Measurements from ENCODE around the gene F11R. TPM values are rescaled to one million over a fixed set of nuclear protein-coding genes. Genes with fewer than 3 reads are reported as not detected.
A peak's percentile ranks its signal among the peaks of the same experiment; 100 is the strongest.

The F11R gene
- total and polyA plus RNA-seq, 10 of the 15 experiments (the other 5 are each of a cell fraction or from before 2014, with no cell fraction given): 15.3 to 80.9 (median 24.3) TPM

DNA sequence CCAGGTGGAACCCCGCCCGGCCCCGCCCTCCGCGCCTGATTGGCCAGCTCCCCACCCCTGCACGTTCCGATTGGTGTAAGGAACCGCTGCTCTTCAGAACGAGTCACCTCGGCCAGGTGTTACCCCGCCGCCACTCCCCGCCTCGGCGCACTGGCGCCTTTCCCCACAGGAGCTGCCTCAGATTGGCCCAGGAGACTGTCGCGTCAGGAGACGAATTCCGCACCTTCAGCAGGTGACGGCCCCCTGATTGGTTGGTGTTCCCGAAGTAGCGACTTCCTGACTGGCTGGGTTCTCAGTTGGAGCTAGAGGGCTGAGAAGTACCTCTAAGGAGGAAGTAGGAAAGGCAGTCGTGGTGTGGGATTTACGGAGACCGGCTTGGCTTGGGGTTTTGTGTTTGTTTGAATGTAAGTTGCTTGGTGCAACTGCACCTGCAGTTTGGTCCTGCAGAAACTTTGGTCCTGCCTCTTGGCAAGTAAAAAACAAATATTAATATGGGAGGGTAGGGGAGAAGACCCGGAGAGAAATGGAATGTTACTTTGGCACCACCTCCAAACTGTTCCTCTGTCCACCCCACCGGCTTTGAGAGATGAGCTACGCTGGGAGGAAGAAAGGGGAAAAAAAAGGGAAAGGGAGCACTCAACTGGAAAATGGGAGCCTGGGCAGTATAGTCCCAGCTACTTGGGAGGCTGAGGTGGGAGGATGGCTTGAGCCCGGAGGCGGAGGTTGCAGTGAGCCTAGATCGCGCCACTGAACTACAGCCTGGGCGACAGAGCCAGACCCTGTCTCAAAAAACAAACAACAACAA, 415 bp upstream of the F11R start (continued):
- TF ChIP-seq, protein P1, sequence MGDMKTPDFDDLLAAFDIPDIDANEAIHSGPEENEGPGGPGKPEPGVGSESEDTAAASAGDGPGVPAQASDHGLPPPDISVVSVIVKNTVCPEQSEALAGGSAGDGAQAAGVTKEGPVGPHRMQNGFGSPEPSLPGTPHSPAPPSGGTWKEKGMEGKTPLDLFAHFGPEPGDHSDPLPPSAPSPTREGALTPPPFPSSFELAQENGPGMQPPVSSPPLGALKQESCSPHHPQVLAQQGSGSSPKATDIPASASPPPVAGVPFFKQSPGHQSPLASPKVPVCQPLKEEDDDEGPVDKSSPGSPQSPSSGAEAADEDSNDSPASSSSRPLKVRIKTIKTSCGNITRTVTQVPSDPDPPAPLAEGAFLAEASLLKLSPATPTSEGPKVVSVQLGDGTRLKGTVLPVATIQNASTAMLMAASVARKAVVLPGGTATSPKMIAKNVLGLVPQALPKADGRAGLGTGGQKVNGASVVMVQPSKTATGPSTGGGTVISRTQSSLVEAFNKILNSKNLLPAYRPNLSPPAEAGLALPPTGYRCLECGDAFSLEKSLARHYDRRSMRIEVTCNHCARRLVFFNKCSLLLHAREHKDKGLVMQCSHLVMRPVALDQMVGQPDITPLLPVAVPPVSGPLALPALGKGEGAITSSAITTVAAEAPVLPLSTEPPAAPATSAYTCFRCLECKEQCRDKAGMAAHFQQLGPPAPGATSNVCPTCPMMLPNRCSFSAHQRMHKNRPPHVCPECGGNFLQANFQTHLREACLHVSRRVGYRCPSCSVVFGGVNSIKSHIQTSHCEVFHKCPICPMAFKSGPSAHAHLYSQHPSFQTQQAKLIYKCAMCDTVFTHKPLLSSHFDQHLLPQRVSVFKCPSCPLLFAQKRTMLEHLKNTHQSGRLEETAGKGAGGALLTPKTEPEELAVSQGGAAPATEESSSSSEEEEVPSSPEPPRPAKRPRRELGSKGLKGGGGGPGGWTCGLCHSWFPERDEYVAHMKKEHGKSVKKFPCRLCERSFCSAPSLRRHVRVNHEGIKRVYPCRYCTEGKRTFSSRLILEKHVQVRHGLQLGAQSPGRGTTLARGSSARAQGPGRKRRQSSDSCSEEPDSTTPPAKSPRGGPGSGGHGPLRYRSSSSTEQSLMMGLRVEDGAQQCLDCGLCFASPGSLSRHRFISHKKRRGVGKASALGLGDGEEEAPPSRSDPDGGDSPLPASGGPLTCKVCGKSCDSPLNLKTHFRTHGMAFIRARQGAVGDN (IDR thresholded peaks at IDR 0.05): no peak
- TF ChIP-seq SUPT20H (IDR thresholded peaks at IDR 0.05; ENCODE audit: borderline replicate concordance, control insufficient read depth, low read depth, low read length): no peak
- no peak for TF ChIP-seq RELA (IDR thresholded peaks at IDR 0.05; ENCODE audit: borderline replicate concordance, partially characterized antibody)
- TF ChIP-seq ETV6 (conservative IDR thresholded peaks at IDR 0.05 in 1 of 2, IDR thresholded peaks at IDR 0.05 in 1 of 2; ENCODE audit: borderline replicate concordance in 1 of 2, low read depth in 1 of 2): no peak
- no peak for TF ChIP-seq ESRRA (IDR thresholded peaks at IDR 0.05; ENCODE audit: low read length)
- no peak for TF ChIP-seq ATF7 (IDR thresholded peaks at IDR 0.05; ENCODE audit: low read depth)
- TF ChIP-seq, protein P2, sequence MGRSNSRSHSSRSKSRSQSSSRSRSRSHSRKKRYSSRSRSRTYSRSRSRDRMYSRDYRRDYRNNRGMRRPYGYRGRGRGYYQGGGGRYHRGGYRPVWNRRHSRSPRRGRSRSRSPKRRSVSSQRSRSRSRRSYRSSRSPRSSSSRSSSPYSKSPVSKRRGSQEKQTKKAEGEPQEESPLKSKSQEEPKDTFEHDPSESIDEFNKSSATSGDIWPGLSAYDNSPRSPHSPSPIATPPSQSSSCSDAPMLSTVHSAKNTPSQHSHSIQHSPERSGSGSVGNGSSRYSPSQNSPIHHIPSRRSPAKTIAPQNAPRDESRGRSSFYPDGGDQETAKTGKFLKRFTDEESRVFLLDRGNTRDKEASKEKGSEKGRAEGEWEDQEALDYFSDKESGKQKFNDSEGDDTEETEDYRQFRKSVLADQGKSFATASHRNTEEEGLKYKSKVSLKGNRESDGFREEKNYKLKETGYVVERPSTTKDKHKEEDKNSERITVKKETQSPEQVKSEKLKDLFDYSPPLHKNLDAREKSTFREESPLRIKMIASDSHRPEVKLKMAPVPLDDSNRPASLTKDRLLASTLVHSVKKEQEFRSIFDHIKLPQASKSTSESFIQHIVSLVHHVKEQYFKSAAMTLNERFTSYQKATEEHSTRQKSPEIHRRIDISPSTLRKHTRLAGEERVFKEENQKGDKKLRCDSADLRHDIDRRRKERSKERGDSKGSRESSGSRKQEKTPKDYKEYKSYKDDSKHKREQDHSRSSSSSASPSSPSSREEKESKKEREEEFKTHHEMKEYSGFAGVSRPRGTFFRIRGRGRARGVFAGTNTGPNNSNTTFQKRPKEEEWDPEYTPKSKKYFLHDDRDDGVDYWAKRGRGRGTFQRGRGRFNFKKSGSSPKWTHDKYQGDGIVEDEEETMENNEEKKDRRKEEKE (IDR thresholded peaks at IDR 0.05): no peak
- TF ChIP-seq RFX5 (IDR thresholded peaks at IDR 0.05; ENCODE audit: low read depth, low read length): peak; percentile 80
- no peak for TF ChIP-seq MYC (IDR thresholded peaks at IDR 0.05; ENCODE audit: insufficient read depth, insufficient read length, insufficient replicate concordance, low read length, severe bottlenecking)
- TF ChIP-seq NFIC (IDR thresholded peaks at IDR 0.05; ENCODE audit: low read depth, low read length): no peak
- TF ChIP-seq EZH2 (IDR thresholded peaks at IDR 0.05; ENCODE audit: borderline replicate concordance, control insufficient read depth, low read depth, low read length): no peak
- 0 out of 2 replicates have a peak, but pooled peaks have one; percentile 0 for TF ChIP-seq SMC3 (IDR thresholded peaks at IDR 0.05; ENCODE audit: borderline replicate concordance, low read length)
- TF ChIP-seq ZNF622 (IDR thresholded peaks at IDR 0.05): no peak
- TF ChIP-seq TCF7 (IDR thresholded peaks at IDR 0.05; ENCODE audit: borderline replicate concordance): no peak
- peak; percentile 62 for TF ChIP-seq FOS (IDR thresholded peaks at IDR 0.05; ENCODE audit: borderline replicate concordance, extremely low read depth, insufficient read length)
- no peak for TF ChIP-seq CBX3 (IDR thresholded peaks at IDR 0.05; ENCODE audit: borderline replicate concordance, low read depth)
- no peak for TF ChIP-seq EGR1 (IDR thresholded peaks at IDR 0.05; ENCODE audit: borderline replicate concordance in 1 of 2, low read depth in 2 of 2, low read length in 2 of 2)
- TF ChIP-seq ATF3 (IDR thresholded peaks at IDR 0.05; ENCODE audit: borderline replicate concordance, extremely low read depth, low read depth, low read length): no peak
- TF ChIP-seq TARDBP (IDR thresholded peaks at IDR 0.05; ENCODE audit: borderline replicate concordance): no peak
- TF ChIP-seq, protein P3, sequence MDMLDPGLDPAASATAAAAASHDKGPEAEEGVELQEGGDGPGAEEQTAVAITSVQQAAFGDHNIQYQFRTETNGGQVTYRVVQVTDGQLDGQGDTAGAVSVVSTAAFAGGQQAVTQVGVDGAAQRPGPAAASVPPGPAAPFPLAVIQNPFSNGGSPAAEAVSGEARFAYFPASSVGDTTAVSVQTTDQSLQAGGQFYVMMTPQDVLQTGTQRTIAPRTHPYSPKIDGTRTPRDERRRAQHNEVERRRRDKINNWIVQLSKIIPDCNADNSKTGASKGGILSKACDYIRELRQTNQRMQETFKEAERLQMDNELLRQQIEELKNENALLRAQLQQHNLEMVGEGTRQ (IDR thresholded peaks at IDR 0.05; ENCODE audit: borderline replicate concordance, low read depth, low read length): no peak
- no peak for TF ChIP-seq ZZZ3 (IDR thresholded peaks at IDR 0.05; ENCODE audit: control insufficient read depth, insufficient read length, low read depth)

Data from GM12878 (cell line).